Stimulated activated CD4-positive, alpha-beta T cell treated with anti-CD3 and anti-CD28 coated beads, TNF-alpha, amount 100 ng/mL, for 1 hour (primary cell): ENCODE results near the gene BUB3.
A peak's percentile ranks its signal among the peaks of the same experiment; 100 is the strongest.

Source experiments
- DNase-seq, 3 donors: peaks; one replicate each; pipeline ENCODE4 v3.0.0-alpha.2; 2020; ENCODE audit warnings: low read depth in 3 of 3, low spot score in 1 of 3

BUB3 gene, protein sequence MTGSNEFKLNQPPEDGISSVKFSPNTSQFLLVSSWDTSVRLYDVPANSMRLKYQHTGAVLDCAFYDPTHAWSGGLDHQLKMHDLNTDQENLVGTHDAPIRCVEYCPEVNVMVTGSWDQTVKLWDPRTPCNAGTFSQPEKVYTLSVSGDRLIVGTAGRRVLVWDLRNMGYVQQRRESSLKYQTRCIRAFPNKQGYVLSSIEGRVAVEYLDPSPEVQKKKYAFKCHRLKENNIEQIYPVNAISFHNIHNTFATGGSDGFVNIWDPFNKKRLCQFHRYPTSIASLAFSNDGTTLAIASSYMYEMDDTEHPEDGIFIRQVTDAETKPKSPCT

GRCh38 chr10:123154092-123154710 is at the start of gene BUB3:
BUB3 (plus strand) TSS chr10:123154402; CDS start chr10:123154918, 516 bp downstream.
- peak; percentile 75 to 89 (median 86) for DNase-seq

GRCh38 chr10:123109466-123109865 is 44.7 kb upstream of the BUB3 start:
- DNase-seq, result no peak

DNA sequence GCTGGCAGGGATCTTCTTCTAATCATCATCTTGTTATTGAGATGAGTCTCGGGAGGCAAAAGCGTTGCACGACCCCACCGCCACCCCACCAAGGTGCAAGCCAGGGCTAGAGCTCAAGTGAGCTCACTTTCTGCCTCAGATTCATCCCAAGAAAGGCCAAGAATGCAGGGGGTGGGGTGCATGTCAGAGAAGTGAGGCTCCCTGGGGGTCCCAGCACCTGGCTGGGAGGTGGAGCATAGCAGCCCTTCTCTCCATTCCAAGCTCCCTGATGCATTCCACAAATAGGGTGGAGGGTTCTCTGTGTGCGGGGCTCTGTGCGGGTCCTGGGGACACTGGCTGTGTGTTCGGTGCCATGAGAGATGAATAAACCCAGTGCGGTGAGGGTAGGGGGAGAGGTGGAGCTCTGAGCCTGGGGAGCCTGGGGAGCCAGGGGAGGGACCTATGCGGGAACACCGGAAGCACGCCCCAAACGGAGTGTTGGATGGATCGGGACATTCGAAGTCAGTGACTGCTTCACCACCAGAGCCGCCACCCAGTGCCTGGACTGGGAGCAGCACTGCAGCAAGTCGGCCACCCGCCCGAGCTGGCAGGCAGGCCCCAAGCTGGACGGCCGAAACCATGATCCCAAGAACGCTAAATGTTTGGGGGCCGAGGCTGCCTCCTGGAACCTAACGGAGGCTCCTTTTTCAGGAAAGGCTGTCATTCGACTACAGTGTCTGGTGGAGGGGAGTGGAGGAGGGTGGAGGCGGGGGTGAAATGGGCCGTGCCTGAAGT is 36.4 kb upstream of the BUB3 start:
- DNase-seq, result no peak

- no peak for DNase-seq
These were observed 35.1 kb upstream of the BUB3 start for GRCh38 chr10:123119081-123119480.

DNA sequence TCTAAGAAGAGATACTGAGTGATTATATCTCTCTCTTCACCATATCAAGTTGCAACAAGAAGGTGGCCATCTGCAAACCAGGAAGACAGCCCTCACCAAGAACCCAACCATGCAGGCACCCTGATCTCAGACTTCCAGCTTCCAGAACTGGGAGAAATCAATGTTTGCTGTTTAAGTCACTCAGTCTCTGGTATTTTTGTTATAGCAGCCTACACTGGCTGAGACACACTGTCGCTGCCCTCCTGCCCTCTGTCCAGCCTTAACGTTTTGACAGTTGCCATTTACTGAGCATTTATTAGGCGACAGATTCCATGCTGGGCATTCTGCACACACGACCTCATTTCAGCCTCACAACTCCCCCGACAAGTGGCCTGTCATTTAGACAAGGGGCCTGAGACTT is 28.0 kb upstream of the BUB3 start:
- no peak for DNase-seq

GRCh38 chr10:123129618-123130271 is 24.5 kb upstream of the BUB3 start:
- no peak for DNase-seq

GRCh38 chr10:123132576-123133477 is 21.4 kb upstream of the BUB3 start:
- peak; percentile 59 to 81 (median 72) for DNase-seq

- no peak for DNase-seq
These were observed 20.5 kb upstream of the BUB3 start for GRCh38 chr10:123133541-123134342.

DNA sequence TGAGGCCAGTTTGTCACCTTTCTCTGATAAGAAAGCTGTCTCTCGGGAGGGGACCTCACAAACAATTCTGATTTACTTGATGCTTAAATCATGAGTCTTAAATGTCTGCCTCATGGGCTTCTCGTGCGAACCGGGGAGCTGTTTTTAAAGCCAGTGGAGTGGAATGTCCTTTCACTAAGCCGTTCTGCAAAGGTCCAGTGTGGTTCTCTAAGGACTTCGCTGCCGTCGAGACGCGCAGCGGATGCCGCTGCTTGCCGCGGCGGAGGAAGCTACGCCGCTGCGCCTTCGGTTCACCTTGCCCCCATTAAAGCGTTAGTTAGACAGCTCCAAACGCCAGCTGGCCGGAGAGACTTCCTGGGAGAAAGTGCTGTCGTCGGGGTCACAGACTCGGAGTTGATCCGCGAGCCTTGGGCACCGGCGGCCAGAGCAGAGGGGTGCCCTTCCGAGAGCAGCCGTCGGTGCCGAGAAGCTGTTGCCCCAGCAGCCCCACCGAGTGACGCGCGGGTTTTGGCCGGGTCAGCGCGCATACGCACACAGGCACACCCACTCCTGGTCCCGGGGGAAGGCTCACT is 19.8 kb upstream of the BUB3 start:
- DNase-seq, result no peak

- DNase-seq, result no peak
These were observed 19.2 kb upstream of the BUB3 start for GRCh38 chr10:123134915-123135414.

- no peak for DNase-seq
These were observed 18.6 kb upstream of the BUB3 start, which contains the start of gene HMX3 for GRCh38 chr10:123135415-123136141. HMX3 (plus strand) TSS chr10:123135970; CDS start chr10:123136051, 81 bp downstream.

DNA sequence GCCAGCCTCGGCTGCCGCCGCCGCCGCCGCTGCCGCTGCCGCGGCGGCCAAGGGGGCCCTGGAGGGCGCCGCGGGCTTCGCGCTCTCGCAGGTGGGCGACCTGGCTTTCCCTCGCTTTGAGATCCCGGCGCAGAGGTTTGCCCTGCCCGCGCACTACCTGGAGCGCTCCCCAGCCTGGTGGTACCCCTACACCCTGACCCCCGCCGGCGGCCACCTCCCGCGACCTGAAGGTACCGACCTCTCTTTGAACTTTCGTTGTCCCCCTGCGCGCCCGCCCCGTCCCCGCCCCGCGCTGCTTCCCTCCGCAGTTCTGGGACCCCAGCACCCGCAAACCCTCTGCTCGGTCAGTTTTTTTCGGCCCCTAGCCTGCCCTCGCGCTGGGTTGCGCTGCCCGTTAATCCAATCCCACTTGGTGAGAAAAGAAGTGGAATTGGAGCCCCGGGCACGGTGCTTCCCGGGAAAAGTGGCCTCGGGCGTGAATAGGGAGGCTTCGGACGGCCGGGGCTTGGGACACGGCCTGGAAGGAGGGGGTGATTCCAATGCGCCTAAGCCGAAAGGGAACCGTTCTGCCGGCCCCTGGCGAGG is 17.9 kb upstream of the BUB3 start:
- DNase-seq, result no peak

DNA sequence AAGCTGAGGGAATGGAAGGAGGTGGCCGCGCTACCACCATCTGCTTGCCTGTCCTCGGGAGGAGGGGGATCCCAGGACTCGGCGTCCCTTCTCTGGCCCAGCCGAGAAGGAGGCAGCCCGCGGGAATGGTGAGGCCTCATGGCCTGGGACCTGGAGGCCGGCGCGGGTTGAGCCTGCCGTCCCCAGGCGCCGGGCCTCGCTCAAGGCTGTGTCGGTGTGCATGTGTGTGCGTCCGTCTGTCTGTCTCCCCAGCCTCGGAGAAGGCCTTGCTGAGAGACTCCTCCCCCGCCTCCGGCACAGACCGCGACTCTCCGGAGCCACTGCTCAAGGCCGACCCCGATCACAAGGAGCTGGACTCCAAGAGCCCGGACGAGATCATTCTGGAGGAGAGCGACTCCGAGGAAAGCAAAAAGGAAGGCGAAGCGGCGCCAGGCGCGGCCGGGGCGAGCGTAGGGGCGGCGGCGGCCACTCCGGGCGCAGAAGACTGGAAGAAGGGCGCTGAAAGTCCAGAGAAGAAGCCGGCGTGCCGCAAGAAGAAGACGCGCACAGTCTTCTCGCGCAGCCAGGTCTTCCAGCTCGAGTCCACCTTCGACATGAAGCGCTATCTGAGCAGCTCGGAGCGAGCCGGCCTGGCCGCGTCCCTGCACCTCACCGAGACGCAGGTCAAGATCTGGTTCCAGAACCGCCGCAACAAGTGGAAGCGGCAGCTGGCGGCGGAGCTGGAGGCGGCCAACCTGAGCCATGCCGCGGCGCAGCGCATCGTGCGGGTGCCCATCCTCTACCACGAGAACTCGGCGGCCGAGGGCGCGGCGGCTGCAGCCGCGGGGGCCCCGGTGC is 17.2 kb upstream of the BUB3 start:
- DNase-seq, result no peak

- no peak for DNase-seq
These were observed 15.1 kb upstream of the BUB3 start for GRCh38 chr10:123139165-123139520.

- no peak for DNase-seq
These were observed 14.6 kb upstream of the BUB3 start for GRCh38 chr10:123139521-123140163.

DNA sequence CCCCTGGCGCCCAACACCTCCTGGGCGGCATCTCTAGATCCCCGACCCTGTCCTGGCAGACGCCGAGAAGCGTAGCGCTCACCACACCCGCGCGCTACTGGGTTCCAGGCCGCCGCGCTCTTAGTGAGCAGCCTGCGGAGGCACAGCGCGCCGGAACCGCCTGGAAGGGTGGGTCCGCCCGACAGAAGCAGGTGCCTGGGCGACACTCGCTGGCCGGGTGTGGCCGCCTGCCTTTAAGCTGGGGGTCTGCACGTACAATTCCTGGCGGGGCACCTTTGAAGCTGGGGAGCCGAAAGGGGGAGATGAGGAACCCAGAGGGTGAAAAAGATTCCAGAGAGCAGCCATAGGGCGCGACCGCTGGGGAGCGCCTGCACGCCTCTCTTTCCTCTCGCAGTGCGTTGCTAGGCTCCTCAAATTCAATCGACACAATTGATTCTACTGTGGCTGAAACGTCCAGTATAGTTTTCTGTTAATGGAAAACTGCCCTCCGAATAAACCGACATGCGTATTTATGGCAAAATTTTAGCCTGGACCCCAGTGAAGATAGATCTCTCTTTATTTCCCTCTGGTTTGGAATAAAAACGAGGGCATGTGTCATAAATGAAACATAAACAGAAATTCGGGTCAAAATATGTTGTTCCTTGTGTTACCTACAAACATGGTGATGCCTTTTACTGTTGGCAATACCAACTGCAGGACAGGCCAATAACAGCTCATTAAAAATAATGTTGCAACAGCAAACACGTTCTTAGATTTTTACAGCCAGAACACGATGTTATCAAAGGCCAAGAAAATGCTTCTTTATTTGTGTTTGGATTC is 13.8 kb upstream of the BUB3 start:
- no peak for DNase-seq
